HepG2 (cell line): Measurements from ENCODE around the gene MAN2A1. TPM values are rescaled to one million over a fixed set of nuclear protein-coding genes. Genes with fewer than 3 reads are reported as not detected.

Experiments
- ATAC-seq: fragments of 200-7000 bp; cut with Tn5 transposase; 3 replicates; pipeline ENCODE4 v1.9.1; 2020; ENCODE audit warnings: mild to moderate bottlenecking, moderate library complexity
- BruUV-seq: library from RNA; stranded (reverse); fragments of 400-500 nt; replicated peaks from 2 replicates; lab custom pipeline; 2021; lab: Mats Ljungman, UMichigan
- CTCF ChIA-PET: fragments of 300-600 bp; formaldehyde crosslinking; extraction: SDS; loops from one replicate; lab custom pipeline; 2021; ENCODE audit warnings: low total read pairs, inconsistent platforms, low intra/inter-chr PET ratio; lab: Yijun Ruan, JAX
- POLR2A ChIA-PET: fragments of 350-600 bp; sonication (Branson Sonifier 250); formaldehyde crosslinking; loops from one replicate; lab custom pipeline; 2020; ENCODE audit warnings: antibody characterized with exemption, inconsistent platforms; lab: Yijun Ruan, JAX
- DNase-seq: peaks from one replicate; pipeline ENCODE4 v3.0.0-alpha.2; 2015; ENCODE audit warnings: low spot score
- FAIRE-seq: peaks from 3 replicates; lab custom pipeline; 2011; peaks lifted over from hg19 to GRCh38; lab: Jason Lieb, UNC
- H2AFZ ChIP-seq: one replicate; pipeline ENCODE4 v1.6.1; 2011; ENCODE audit warnings: low read length, inconsistent platforms
- H3K27ac ChIP-seq: fragments of 300-600 bp; 3 replicates; pipeline ENCODE4 v1.8.0; 2011; ENCODE audit warnings: mixed run types, mild to moderate bottlenecking, mixed read lengths, low read length, inconsistent platforms; ENCODE audit not compliant: insufficient read depth; ENCODE audit errors: extremely low read length
- H3K27me3 ChIP-seq, 2 experiments: fragments of 200-600 bp in 1 of 2; 2 replicates in 1 of 2; 3 replicates in 1 of 2; pipeline versions ENCODE4 v1.6.0 to v1.8.0; 2011; ENCODE audit warnings: low read length in 2 of 2, mild to moderate bottlenecking in 2 of 2, moderate library complexity in 2 of 2, inconsistent platforms in 1 of 2; ENCODE audit not compliant: insufficient read depth in 2 of 2, control insufficient read depth in 1 of 2
- H3K36me3 ChIP-seq, 2 experiments: fragments of 200-600 bp in 1 of 2; replicated peaks in 1 of 2; 2 replicates in 1 of 2; 3 replicates in 1 of 2; pipeline versions ENCODE4 v1.5.1 to v1.8.0; 2011; ENCODE audit warnings: low read length in 2 of 2, inconsistent platforms in 1 of 2; ENCODE audit not compliant: insufficient read depth in 2 of 2, control insufficient read depth in 1 of 2
- H3K4me1 ChIP-seq: 2 replicates; pipeline ENCODE4 v1.5.1; 2012; ENCODE audit warnings: low read length, inconsistent platforms; ENCODE audit not compliant: insufficient read depth
- H3K4me2 ChIP-seq: 2 replicates; pipeline ENCODE4 v1.6.0; 2011; ENCODE audit warnings: low read depth, low read length, inconsistent platforms
- H3K4me3 ChIP-seq, 3 experiments: fragments of 200-600 bp in 1 of 3; sonication (generic), shearing (Covaris generic) in 1 of 3; replicated peaks in 1 of 3; 2 replicates each; pipeline ENCODE4 v1.5.1; 2011 to 2016; ENCODE audit warnings: low read length in 3 of 3, inconsistent platforms in 2 of 3, low read depth in 2 of 3, mild to moderate bottlenecking in 2 of 3, control low read depth in 1 of 3, mixed read lengths in 1 of 3; ENCODE audit not compliant: insufficient read depth in 1 of 3
- H3K79me2 ChIP-seq: one replicate; pipeline ENCODE4 v1.6.1; 2011; ENCODE audit warnings: low read length, inconsistent platforms; ENCODE audit not compliant: insufficient read depth
- H3K9ac ChIP-seq: 2 replicates; pipeline ENCODE4 v1.6.0; 2011; ENCODE audit warnings: mild to moderate bottlenecking, low read depth, low read length, inconsistent platforms; ENCODE audit not compliant: insufficient read depth
- H3K9me3 ChIP-seq: 2 replicates; pipeline ENCODE4 v1.5.1; 2012; ENCODE audit warnings: mild to moderate bottlenecking, low read length
- H4K20me1 ChIP-seq: 2 replicates; pipeline ENCODE4 v1.6.0; 2011; ENCODE audit warnings: inconsistent platforms, mild to moderate bottlenecking, low read length, moderate library complexity; ENCODE audit not compliant: insufficient read depth
- HOXA5 ChIP-seq: sonication (generic); formaldehyde crosslinking; IDR thresholded peaks from 2 replicates; pipeline ENCODE4 v1.4.0; 2020; ENCODE audit warnings: missing genetic modification reagents
- ISX ChIP-seq: sonication (generic); formaldehyde crosslinking; conservative IDR thresholded peaks from 2 replicates; pipeline ENCODE4 v1.5.0; 2020; ENCODE audit warnings: missing genetic modification reagents
- RAD51 ChIP-seq: fragments of 450-650 bp; IDR thresholded peaks from 2 replicates; pipeline ENCODE4 v1.6.1; 2016; ENCODE audit warnings: borderline replicate concordance
- SMYD3 ChIP-seq: sonication (generic); formaldehyde crosslinking; IDR thresholded peaks from 2 replicates; pipeline ENCODE4 v1.8.1; 2023; ENCODE audit warnings: mild to moderate bottlenecking, missing genetic modification reagents
- ZNF567 ChIP-seq: sonication (generic); formaldehyde crosslinking; IDR thresholded peaks from 2 replicates; pipeline ENCODE4 v1.8.1; 2023; ENCODE audit warnings: mild to moderate bottlenecking, missing genetic modification reagents, borderline replicate concordance
- ZNF652 ChIP-seq: IDR thresholded peaks from 2 replicates; pipeline ENCODE4 v1.6.1; 2016; ENCODE audit warnings: low read depth, borderline replicate concordance
- WGBS: methylation state at CpG from one replicate; pipeline ENCODE4 v1.1.6; 2017; ENCODE audit warnings: low lambda C conversion rate; 5-methylcytosine and 5-hydroxymethylcytosine counted together
- in situ Hi-C: cut with HindIII; loops from 2 replicates; pipeline ENCODE4 v1.10.0; 2017; ENCODE audit warnings: low pct_unique_long_range_greater_than_20kb; ENCODE audit not compliant: extremely low pct_ligation_motif_present
- intact Hi-C: fragments of 100-400 bp; cut with micrococcal nuclease; formaldehyde crosslinking; loops from one replicate; pipeline ENCODE4 v1.10.0; 2022; ENCODE audit not compliant: unreplicated experiment
- polyA plus RNA-seq, 8 experiments: library from polyadenylated mRNA; depleted of rRNA in 3 of 8; stranded (reverse) in 7 of 8; unstranded in 1 of 8; fragments of >200 nt; fragmentation: Illumina TruSeq in 4 of 8; extraction: Trizol in 4 of 8; gene quantifications; 2 replicates each; pipeline versions ENCODE4 v1.2.1 to v1.2.3, GENCODE V29; 2011 to 2016; ENCODE audit warnings: low read depth in 4 of 8, missing spikeins in 1 of 8, mixed read lengths in 1 of 8; ENCODE audit not compliant: insufficient read depth in 1 of 8
- total RNA-seq, 5 experiments: library from RNA; depleted of rRNA; stranded (reverse); fragments of >200 nt; fragmentation: Illumina TruSeq; extraction: Trizol; gene quantifications; 2 replicates each; pipeline ENCODE4 v1.2.3, GENCODE V29; 2016; ENCODE audit warnings: low read depth in 1 of 5
- TF ChIP-seq, protein P1 (sequence below): fragments of 450-650 bp; IDR thresholded peaks from 2 replicates; pipeline ENCODE4 v1.6.1; 2017; ENCODE audit warnings: mild to moderate bottlenecking
- TF ChIP-seq, protein P2 (sequence below): sonication (generic); formaldehyde crosslinking; IDR thresholded peaks from 2 replicates; pipeline ENCODE4 v1.4.0; 2020; ENCODE audit warnings: mild to moderate bottlenecking, missing genetic modification reagents

The MAN2A1 gene
- total and polyA plus RNA-seq, 2 of the 13 experiments (the other 11 are each of a cell fraction or from before 2014, with no cell fraction given) = 56.2 to 80.5 TPM

DNA sequence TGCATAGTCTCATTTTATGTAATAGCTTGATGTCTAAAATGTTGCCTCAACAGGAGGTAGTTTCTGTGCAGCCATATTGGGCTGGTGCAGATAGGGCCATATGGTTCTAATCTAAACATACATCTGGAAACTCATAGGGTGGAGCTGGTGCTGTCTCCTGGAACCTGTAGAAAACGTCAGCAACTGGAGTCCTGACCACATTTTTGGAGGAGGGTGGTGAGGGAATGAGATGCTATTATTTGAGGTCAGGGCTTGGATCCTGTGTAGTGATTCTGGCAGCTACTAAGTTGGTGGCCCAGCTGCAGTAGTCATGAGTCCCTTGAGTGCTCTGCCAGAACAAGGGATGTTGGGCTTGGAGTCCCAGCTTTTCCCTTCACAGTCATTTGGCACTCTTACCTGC, 14.1 kb downstream of the MAN2A1 start (continued):
- TF ChIP-seq RAD51 = no peak
- TF ChIP-seq, all 625 proteins: peak for 0

GRCh38 chr5:109704282-109704952, 14.7 kb downstream of the MAN2A1 start:
- WGBS = 97% methylated on average over 10 of the region's 10 CpGs
- DNase-seq = no peak
- Histone ChIP-seq H3K36me3 (peaks cover 0 to 5% of the 10 kb centered on the region in 2 experiments; a peak in 1 of 5 replicates), H3K9ac (no peak overlapping the region), H3K27ac (no peak overlapping the region), H3K4me3 (no peak overlapping the region), H3K27me3 (no peaks in the 10 kb centered on the region), H2AFZ (no peak overlapping the region), H3K79me2 (peaks cover 100% of the 10 kb centered on the region), H4K20me1 (peaks cover 41% of the 10 kb centered on the region), H3K4me2 (no peak overlapping the region), H3K4me1 (peaks cover 56% of the 10 kb centered on the region), H3K9me3 (no peaks in the 10 kb centered on the region)
- BruUV-seq = no TSS peak
- TF ChIP-seq ZNF652 (CRISPR knock-in tag) (no peak), HOXA5 (no peak), ISX (CRISPR knock-in tag) (no peak), SMYD3 (no peak), ZNF567 (CRISPR knock-in tag) (no peak)
- TF ChIP-seq, protein P1, sequence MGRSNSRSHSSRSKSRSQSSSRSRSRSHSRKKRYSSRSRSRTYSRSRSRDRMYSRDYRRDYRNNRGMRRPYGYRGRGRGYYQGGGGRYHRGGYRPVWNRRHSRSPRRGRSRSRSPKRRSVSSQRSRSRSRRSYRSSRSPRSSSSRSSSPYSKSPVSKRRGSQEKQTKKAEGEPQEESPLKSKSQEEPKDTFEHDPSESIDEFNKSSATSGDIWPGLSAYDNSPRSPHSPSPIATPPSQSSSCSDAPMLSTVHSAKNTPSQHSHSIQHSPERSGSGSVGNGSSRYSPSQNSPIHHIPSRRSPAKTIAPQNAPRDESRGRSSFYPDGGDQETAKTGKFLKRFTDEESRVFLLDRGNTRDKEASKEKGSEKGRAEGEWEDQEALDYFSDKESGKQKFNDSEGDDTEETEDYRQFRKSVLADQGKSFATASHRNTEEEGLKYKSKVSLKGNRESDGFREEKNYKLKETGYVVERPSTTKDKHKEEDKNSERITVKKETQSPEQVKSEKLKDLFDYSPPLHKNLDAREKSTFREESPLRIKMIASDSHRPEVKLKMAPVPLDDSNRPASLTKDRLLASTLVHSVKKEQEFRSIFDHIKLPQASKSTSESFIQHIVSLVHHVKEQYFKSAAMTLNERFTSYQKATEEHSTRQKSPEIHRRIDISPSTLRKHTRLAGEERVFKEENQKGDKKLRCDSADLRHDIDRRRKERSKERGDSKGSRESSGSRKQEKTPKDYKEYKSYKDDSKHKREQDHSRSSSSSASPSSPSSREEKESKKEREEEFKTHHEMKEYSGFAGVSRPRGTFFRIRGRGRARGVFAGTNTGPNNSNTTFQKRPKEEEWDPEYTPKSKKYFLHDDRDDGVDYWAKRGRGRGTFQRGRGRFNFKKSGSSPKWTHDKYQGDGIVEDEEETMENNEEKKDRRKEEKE = no peak
- TF ChIP-seq, protein P2, sequence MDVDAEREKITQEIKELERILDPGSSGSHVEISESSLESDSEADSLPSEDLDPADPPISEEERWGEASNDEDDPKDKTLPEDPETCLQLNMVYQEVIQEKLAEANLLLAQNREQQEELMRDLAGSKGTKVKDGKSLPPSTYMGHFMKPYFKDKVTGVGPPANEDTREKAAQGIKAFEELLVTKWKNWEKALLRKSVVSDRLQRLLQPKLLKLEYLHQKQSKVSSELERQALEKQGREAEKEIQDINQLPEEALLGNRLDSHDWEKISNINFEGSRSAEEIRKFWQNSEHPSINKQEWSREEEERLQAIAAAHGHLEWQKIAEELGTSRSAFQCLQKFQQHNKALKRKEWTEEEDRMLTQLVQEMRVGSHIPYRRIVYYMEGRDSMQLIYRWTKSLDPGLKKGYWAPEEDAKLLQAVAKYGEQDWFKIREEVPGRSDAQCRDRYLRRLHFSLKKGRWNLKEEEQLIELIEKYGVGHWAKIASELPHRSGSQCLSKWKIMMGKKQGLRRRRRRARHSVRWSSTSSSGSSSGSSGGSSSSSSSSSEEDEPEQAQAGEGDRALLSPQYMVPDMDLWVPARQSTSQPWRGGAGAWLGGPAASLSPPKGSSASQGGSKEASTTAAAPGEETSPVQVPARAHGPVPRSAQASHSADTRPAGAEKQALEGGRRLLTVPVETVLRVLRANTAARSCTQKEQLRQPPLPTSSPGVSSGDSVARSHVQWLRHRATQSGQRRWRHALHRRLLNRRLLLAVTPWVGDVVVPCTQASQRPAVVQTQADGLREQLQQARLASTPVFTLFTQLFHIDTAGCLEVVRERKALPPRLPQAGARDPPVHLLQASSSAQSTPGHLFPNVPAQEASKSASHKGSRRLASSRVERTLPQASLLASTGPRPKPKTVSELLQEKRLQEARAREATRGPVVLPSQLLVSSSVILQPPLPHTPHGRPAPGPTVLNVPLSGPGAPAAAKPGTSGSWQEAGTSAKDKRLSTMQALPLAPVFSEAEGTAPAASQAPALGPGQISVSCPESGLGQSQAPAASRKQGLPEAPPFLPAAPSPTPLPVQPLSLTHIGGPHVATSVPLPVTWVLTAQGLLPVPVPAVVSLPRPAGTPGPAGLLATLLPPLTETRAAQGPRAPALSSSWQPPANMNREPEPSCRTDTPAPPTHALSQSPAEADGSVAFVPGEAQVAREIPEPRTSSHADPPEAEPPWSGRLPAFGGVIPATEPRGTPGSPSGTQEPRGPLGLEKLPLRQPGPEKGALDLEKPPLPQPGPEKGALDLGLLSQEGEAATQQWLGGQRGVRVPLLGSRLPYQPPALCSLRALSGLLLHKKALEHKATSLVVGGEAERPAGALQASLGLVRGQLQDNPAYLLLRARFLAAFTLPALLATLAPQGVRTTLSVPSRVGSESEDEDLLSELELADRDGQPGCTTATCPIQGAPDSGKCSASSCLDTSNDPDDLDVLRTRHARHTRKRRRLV (CRISPR knock-in tag) = no peak
- intact Hi-C loops = no loop called here
- in situ Hi-C loops = no loop called here
- no peak for FAIRE-seq
- ATAC-seq = no peak
- CTCF ChIA-PET = no interaction called here
- POLR2A ChIA-PET = no interaction called here
